Measurements from ENCODE around the gene NECTIN1.

GRCh38 chr11:119776651-119777050 lies 47.7 kb upstream of the NECTIN1 start:
- TF ChIP-seq CTCF (IDR thresholded peaks at IDR 0.05; ENCODE audit: poor library complexity) (no peak), EZH2 (IDR thresholded peaks at IDR 0.05; ENCODE audit: borderline replicate concordance) (no peak), EZH2phosphoT487 (IDR thresholded peaks at IDR 0.05; ENCODE audit: low read depth, severe bottlenecking, unreplicated experiment) (no peak)
